Common myeloid progenitor, CD34-positive (primary cell): ENCODE results near the gene SETD5.

Experiments
- CTCF ChIA-PET: fragments of 350-600 bp; sonication (Branson Sonifier 250); formaldehyde crosslinking; loops from one replicate; lab custom pipeline; 2021; ENCODE audit warnings: antibody characterized with exemption; lab: Charles Lee
- POLR2A ChIA-PET: fragments of 350-600 bp; sonication (Branson Sonifier 250); formaldehyde crosslinking; loops from one replicate; lab custom pipeline; 2021; ENCODE audit warnings: antibody characterized with exemption; lab: Charles Lee
- DNase-seq, 3 donors: peaks; one replicate each; pipeline versions ENCODE4 v3.0.0 to v3.0.0-alpha.2; 2013
- H3K27ac ChIP-seq, 2 experiments: 1 replicate in 1 of 2; 2 replicates in 1 of 2; pipeline ENCODE4 v1.7.0; 2013; ENCODE audit warnings: inconsistent platforms in 2 of 2, low read length in 2 of 2, mild to moderate bottlenecking in 2 of 2, low read depth in 1 of 2, moderate library complexity in 1 of 2; ENCODE audit not compliant: severe bottlenecking in 2 of 2, insufficient read depth in 1 of 2, poor library complexity in 1 of 2
- H3K27me3 ChIP-seq, 5 experiments: replicated peaks in 2 of 5; 1 replicate in 3 of 5; 2 replicates in 2 of 5; pipeline versions ENCODE4 v1.6.1 to v1.7.0; 2013; ENCODE audit warnings: low read length in 4 of 5, mild to moderate bottlenecking in 2 of 5, moderate library complexity in 2 of 5, inconsistent platforms in 1 of 5; ENCODE audit not compliant: insufficient read depth in 5 of 5, control insufficient read depth in 4 of 5
- H3K36me3 ChIP-seq, 4 experiments: 1 replicate in 2 of 4; 2 replicates in 2 of 4; pipeline versions ENCODE4 v1.6.1 to v1.7.0; 2013; ENCODE audit warnings: low read length in 3 of 4, control low read depth in 1 of 4, mild to moderate bottlenecking in 1 of 4; ENCODE audit not compliant: control insufficient read depth in 4 of 4, insufficient read depth in 4 of 4
- H3K4me1 ChIP-seq, 4 experiments: 1 replicate in 3 of 4; 2 replicates in 1 of 4; pipeline versions ENCODE4 v1.6.1 to v1.7.1; 2013; ENCODE audit warnings: low read length in 3 of 4, mild to moderate bottlenecking in 3 of 4, control low read depth in 1 of 4, inconsistent platforms in 1 of 4, moderate library complexity in 1 of 4; ENCODE audit not compliant: control insufficient read depth in 4 of 4, insufficient read depth in 4 of 4; ENCODE audit errors: control extremely low read depth in 1 of 4
- H3K4me3 ChIP-seq, 7 experiments: 1 replicate in 4 of 7; 2 replicates in 3 of 7; pipeline versions ENCODE4 v1.5.1 to v1.7.0; 2013; ENCODE audit warnings: mild to moderate bottlenecking in 7 of 7, low read length in 6 of 7, moderate library complexity in 6 of 7, inconsistent platforms in 2 of 7, low read depth in 2 of 7, control low read depth in 1 of 7; ENCODE audit not compliant: insufficient read depth in 4 of 7, control insufficient read depth in 1 of 7; ENCODE audit errors: extremely low read depth in 1 of 7
- H3K9me3 ChIP-seq, 5 experiments: 1 replicate in 4 of 5; 2 replicates in 1 of 5; pipeline versions ENCODE4 v1.6.1 to v1.7.1; 2013; ENCODE audit warnings: low read length in 4 of 5, mild to moderate bottlenecking in 2 of 5, inconsistent platforms in 1 of 5, low read depth in 1 of 5, moderate library complexity in 1 of 5; ENCODE audit not compliant: control insufficient read depth in 4 of 5, insufficient read depth in 2 of 5; ENCODE audit errors: control extremely low read depth in 1 of 5
- WGBS: methylation state at CpG from one replicate; pipeline ENCODE4 v1.1.5; 2013; ENCODE audit not compliant: insufficient coverage; 5-methylcytosine and 5-hydroxymethylcytosine counted together

Gene SETD5

DNA sequence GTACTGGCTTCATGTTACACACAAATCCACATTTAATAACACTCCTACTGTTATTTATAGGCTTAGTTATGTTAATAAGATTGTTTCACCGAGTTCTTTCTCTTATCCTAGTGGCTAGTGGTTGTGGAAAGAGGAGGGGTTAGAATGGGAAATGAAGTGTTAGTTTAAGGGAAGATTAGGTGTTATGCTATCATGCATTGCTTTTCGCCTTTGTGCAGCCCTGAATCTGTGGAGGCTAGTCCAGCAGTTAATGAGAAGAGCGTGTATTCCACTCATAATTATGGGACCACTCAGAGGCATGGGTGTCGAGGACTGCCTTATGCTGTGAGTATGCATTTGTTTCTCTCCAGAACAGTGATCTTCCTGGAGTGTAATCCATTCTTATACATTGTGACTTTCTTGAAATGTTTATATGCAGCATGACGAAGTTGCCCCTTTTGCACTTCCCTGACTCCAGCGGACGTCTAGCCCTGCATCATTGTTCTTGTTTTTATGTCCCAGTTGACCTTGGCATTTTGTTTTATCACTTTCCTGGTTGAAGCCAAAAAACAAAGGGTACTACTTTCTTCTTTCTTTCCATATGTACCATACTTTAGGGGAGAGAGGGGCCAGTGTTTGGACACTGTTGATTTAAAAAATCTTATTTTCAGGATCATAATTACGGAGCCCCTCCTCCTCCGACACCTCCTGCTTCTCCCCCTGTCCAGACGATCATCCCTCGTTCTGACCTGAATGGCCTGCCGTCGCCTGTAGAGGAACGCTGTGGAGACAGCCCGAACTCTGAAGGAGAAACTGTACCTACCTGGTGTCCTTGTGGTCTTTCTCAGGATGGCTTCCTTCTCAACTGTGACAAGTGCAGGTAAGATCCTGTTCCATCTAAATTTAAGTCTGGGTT is 36.5 kb downstream of the SETD5 start:
- H3K27ac ChIP-seq: no peak overlapping the region
- no peaks in the 10 kb centered on the region for H3K4me1 ChIP-seq
- H3K4me3 ChIP-seq: no peak overlapping the region
- no peak for DNase-seq
- H3K27me3 ChIP-seq: no peaks in the 10 kb centered on the region
- 96% methylated on average over 12 of the region's 15 CpGs for WGBS
- no peaks in the 10 kb centered on the region for H3K9me3 ChIP-seq
- H3K36me3 ChIP-seq: peaks cover 38 to 94% (median 67%) of the 10 kb centered on the region in 4 experiments
- ChIA-PET CTCF (interaction anchor here (1.0 kb wide), 1 partner anchor 16 kb away, joined by 3 read pairs; no protein-coding TSS in a partner anchor), POLR2A (no interaction called here)

DNA sequence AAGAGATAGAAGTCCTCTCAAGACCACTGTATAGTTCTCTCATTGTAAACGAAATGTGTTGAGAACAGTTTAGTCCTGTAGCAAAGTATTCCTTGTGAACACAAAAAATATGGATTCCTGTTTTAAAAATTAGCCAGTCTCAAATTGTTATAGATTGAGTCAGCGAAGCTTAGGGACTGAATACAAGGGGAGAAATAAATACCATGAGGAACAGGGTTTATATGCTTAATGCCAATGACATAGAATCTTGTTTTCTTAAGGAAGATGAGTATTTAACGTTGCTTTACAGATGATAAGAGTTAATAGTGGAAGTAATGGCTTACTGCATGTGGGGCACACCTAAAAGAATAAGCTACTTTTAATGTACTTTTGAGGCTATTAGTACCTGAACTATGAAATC is 37.9 kb downstream of the SETD5 start:
- no peaks in the 10 kb centered on the region for H3K4me1 ChIP-seq
- H3K27ac ChIP-seq: no peak overlapping the region
- no peak overlapping the region for H3K4me3 ChIP-seq
- no peaks in the 10 kb centered on the region for H3K9me3 ChIP-seq
- H3K27me3 ChIP-seq: no peaks in the 10 kb centered on the region
- ChIA-PET CTCF (interaction anchor here (1.0 to 1.2 kb wide), 2 partner anchors 11 to 15 kb away, joined by 3 to 5 read pairs; no protein-coding TSS in a partner anchor), POLR2A (no interaction called here)
- WGBS: 90% methylated on average over 2 of the region's 3 CpGs
- no peak for DNase-seq
- H3K36me3 ChIP-seq: peaks cover 36 to 94% (median 62%) of the 10 kb centered on the region in 4 experiments

DNA sequence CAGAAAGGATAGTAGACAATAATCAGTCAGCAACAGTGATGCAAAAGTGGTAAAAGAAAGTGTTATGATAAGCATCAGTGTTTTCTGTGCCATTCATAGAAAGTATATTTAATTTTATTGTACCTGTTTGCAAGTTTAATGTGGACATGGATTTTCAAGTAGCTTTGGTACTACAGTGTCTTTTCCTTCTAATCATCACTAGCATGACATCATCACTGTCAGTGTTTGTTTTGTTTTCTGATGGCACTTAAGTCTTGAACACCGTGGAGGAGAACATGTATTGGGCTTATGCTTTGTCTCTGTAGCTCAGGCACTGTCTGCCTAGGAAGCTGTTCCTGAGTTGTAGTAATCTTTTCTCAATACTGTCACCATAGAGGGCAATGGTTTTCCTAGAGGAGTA is 41.9 kb downstream of the SETD5 start:
- CTCF ChIA-PET: no interaction called here
- no peak for DNase-seq
- Histone ChIP-seq H3K9me3 (no peaks in the 10 kb centered on the region), H3K4me1 (no peaks in the 10 kb centered on the region), H3K27me3 (no peaks in the 10 kb centered on the region), H3K27ac (no peak overlapping the region), H3K4me3 (no peak overlapping the region), H3K36me3 (peaks cover 39 to 94% (median 66%) of the 10 kb centered on the region in 4 experiments)
- POLR2A ChIA-PET: no interaction called here
- WGBS: no CpG with 5 or more reads among the region's 1 CpG

GRCh38 chr3:9441501-9442221 is 44.2 kb downstream of the SETD5 start:
- ChIA-PET POLR2A (no interaction called here), CTCF (interaction anchor here (0.9 to 1.6 kb wide), 3 partner anchors 8 to 16 kb away, joined by 3 to 5 read pairs (median 4); no protein-coding TSS in a partner anchor)
- WGBS: 99% methylated on average over 9 of the region's 11 CpGs

GRCh38 chr3:9448071-9448470 is 50.7 kb downstream of the SETD5 start:
- Histone ChIP-seq H3K27me3 (no peaks in the 10 kb centered on the region), H3K36me3 (peaks cover 36 to 88% (median 63%) of the 10 kb centered on the region in 4 experiments)
- POLR2A ChIA-PET: no interaction called here

More at GRCh38 chr3:9441501-9442221, 44.2 kb downstream of the SETD5 start:
- Histone ChIP-seq H3K4me3 (no peak overlapping the region), H3K27me3 (no peaks in the 10 kb centered on the region), H3K4me1 (no peaks in the 10 kb centered on the region), H3K27ac (no peak overlapping the region), H3K9me3 (no peaks in the 10 kb centered on the region), H3K36me3 (peaks cover 33 to 90% (median 62%) of the 10 kb centered on the region in 4 experiments)
- DNase-seq: no peak

GRCh38 chr3:9448643-9449042 is 51.2 kb downstream of the SETD5 start:
- no peaks in the 10 kb centered on the region for H3K4me1 ChIP-seq
- ChIA-PET CTCF (interaction anchor here (2.1 kb wide), 1 partner anchor 23 kb away, joined by 4 read pairs; no protein-coding TSS in a partner anchor), POLR2A (no interaction called here)
- H3K27ac ChIP-seq: no peak overlapping the region
- H3K27me3 ChIP-seq: no peaks in the 10 kb centered on the region
- no peak for DNase-seq
- H3K9me3 ChIP-seq: no peaks in the 10 kb centered on the region
- H3K4me3 ChIP-seq: no peak overlapping the region
- 100% methylated on average over 1 of the region's 1 CpG for WGBS
- peaks cover 37 to 88% (median 63%) of the 10 kb centered on the region in 4 experiments for H3K36me3 ChIP-seq

More at GRCh38 chr3:9448071-9448470, 50.7 kb downstream of the SETD5 start:
- DNase-seq: no peak
- WGBS: 100% methylated on average over 3 of the region's 4 CpGs
- Histone ChIP-seq H3K4me1 (no peaks in the 10 kb centered on the region), H3K9me3 (no peaks in the 10 kb centered on the region), H3K4me3 (no peak overlapping the region), H3K27ac (no peak overlapping the region)
- CTCF ChIA-PET: interaction anchor here (1.1 to 2.1 kb wide), 2 partner anchors 22 to 43 kb away, joined by 4 read pairs; no protein-coding TSS in a partner anchor
